Activated naive CD8-positive, alpha-beta T cell treated with anti-CD3 and anti-CD28 coated beads, Interleukin-2, amount 10 ng/mL, durations not matched to agents 7 days and 5 days (primary cell): ENCODE data around the gene TNFRSF1A. TPM values are rescaled to one million over a fixed set of nuclear protein-coding genes. Genes with fewer than 3 reads are reported as not detected.
A peak's percentile ranks its signal among the peaks of the same experiment; 100 is the strongest.
"Not testable (repeated sequence)": the region's sequence is repeated elsewhere in the genome, so short reads cannot be mapped to it uniquely, and the experiment has no call there.

Experiments
- ATAC-seq: fragments of 150-1000 bp; cut with Tn5 transposase; one replicate; pipeline ENCODE4 v1.10.0; 2021; ENCODE audit warnings: low read depth, moderate library complexity
- POLR2A ChIA-PET: fragments of 350-600 bp; sonication (Branson Sonifier 250); formaldehyde crosslinking; loops from one replicate; lab custom pipeline; 2021; ENCODE audit warnings: antibody characterized with exemption; lab: Charles Lee
- DNase-seq: peaks from one replicate; pipeline ENCODE4 v3.0.0; 2021
- H3K27ac Mint-ChIP-seq: one replicate; pipeline ENCODE4 v1.8.0; 2022; ENCODE audit warnings: mild to moderate bottlenecking, mixed read lengths
- H3K27me3 Mint-ChIP-seq: one replicate; pipeline ENCODE4 v1.8.0; 2022; ENCODE audit warnings: mild to moderate bottlenecking, moderate library complexity, mixed read lengths
- H3K36me3 Mint-ChIP-seq: one replicate; pipeline ENCODE4 v1.8.0; 2021; ENCODE audit warnings: mild to moderate bottlenecking, mixed read lengths
- H3K4me1 Mint-ChIP-seq: one replicate; pipeline ENCODE4 v1.8.0; 2021; ENCODE audit warnings: mixed read lengths
- H3K4me3 Mint-ChIP-seq: one replicate; pipeline ENCODE4 v1.8.0; 2022; ENCODE audit warnings: mild to moderate bottlenecking, moderate library complexity, mixed read lengths
- H3K9me3 Mint-ChIP-seq: one replicate; pipeline ENCODE4 v1.8.0; 2021; ENCODE audit warnings: mixed read lengths
- total RNA-seq, 2 experiments: library from RNA; stranded (reverse); gene quantifications; one replicate each; pipeline ENCODE4 v1.2.3, GENCODE V29; 2021

TNFRSF1A gene
- total RNA-seq, 2 experiments from 2014 or later: 82.9 to 87.1 TPM

GRCh38 chr12:6346235-6346832 lies 4.5 kb upstream of the TNFRSF1A start:
- DNase-seq: no peak
- POLR2A ChIA-PET: interaction anchor here (0.7 to 3.6 kb wide), 7 partner anchors 10 to 288 kb away, joined by 3 to 41 read pairs (median 7); no protein-coding TSS in a partner anchor
- Mint-ChIP-seq H3K4me3 (peak overlapping the region; percentile 65), H3K27me3 (no peaks in the 10 kb centered on the region), H3K36me3 (peaks cover under 1% of the 10 kb centered on the region), H3K9me3 (no peaks in the 10 kb centered on the region), H3K4me1 (peaks cover 44% of the 10 kb centered on the region), H3K27ac (peak overlapping the region; percentile 88)
- ATAC-seq: no peak

GRCh38 chr12:6345319-6346091 lies 3.6 kb upstream of the TNFRSF1A start:
- peak overlapping the region; percentile 88 for H3K27ac Mint-ChIP-seq
- no peak for DNase-seq
- H3K4me3 Mint-ChIP-seq: peak overlapping the region; percentile 65
- peak; percentile 42 for ATAC-seq
- H3K27me3 Mint-ChIP-seq: no peaks in the 10 kb centered on the region
- H3K9me3 Mint-ChIP-seq: no peaks in the 10 kb centered on the region
- H3K4me1 Mint-ChIP-seq: peaks cover 44% of the 10 kb centered on the region
- H3K36me3 Mint-ChIP-seq: peaks cover 4% of the 10 kb centered on the region
- POLR2A ChIA-PET: interaction anchor here (0.7 to 3.6 kb wide), 10 partner anchors 9 to 287 kb away, joined by 3 to 41 read pairs (median 4); partner anchors contain the start of gene VAMP1

- POLR2A ChIA-PET: interaction anchor here (0.6 to 3.6 kb wide), 4 partner anchors 9 to 149 kb away, joined by 3 to 41 read pairs (median 3); partner anchors contain the start of gene MRPL51
- H3K36me3 Mint-ChIP-seq, H3K27ac Mint-ChIP-seq, H3K9me3 Mint-ChIP-seq, H3K27me3 Mint-ChIP-seq, ATAC-seq, DNase-seq, H3K4me3 Mint-ChIP-seq: not testable (repeated sequence)
- H3K4me1 Mint-ChIP-seq: peaks cover 44% of the 10 kb centered on the region
Measured at GRCh38 chr12:6344101-6344660, 2.3 kb upstream of the TNFRSF1A start.

GRCh38 chr12:6343518-6343917 lies 1.6 kb upstream of the TNFRSF1A start:
- POLR2A ChIA-PET: interaction anchor here (0.6 to 3.6 kb wide), 5 partner anchors 8 to 150 kb away, joined by 3 to 41 read pairs (median 3); partner anchors contain the start of gene MRPL51
- H3K36me3 Mint-ChIP-seq: peaks cover 4% of the 10 kb centered on the region
- no peaks in the 10 kb centered on the region for H3K9me3 Mint-ChIP-seq
- H3K4me1 Mint-ChIP-seq: peaks cover 44% of the 10 kb centered on the region
- no peak overlapping the region for H3K4me3 Mint-ChIP-seq
- peak overlapping the region; percentile 49 for H3K27ac Mint-ChIP-seq
- H3K27me3 Mint-ChIP-seq: no peaks in the 10 kb centered on the region
- ATAC-seq (no peak), DNase-seq (no peak)

- Mint-ChIP-seq H3K4me3 (no peak overlapping the region), H3K4me1 (peaks cover 41% of the 10 kb centered on the region), H3K27me3 (no peaks in the 10 kb centered on the region), H3K27ac (no peak overlapping the region), H3K9me3 (no peaks in the 10 kb centered on the region), H3K36me3 (peaks cover 4% of the 10 kb centered on the region)
- no peak for ATAC-seq
- no peak for DNase-seq
- POLR2A ChIA-PET: interaction anchor here (0.6 to 10.8 kb wide), 5 partner anchors 8 to 128 kb away, joined by 3 to 122 read pairs (median 4); partner anchors contain the start of gene VAMP1
Measured at GRCh38 chr12:6342140-6342889, 439 bp upstream of the TNFRSF1A start.

- no peaks in the 10 kb centered on the region for H3K27me3 Mint-ChIP-seq
- peaks cover 35% of the 10 kb centered on the region for H3K4me1 Mint-ChIP-seq
- ATAC-seq (no peak), DNase-seq (no peak)
- no peaks in the 10 kb centered on the region for H3K9me3 Mint-ChIP-seq
- H3K27ac Mint-ChIP-seq: no peak overlapping the region
- POLR2A ChIA-PET: interaction anchor here (1.1 to 10.8 kb wide), 4 partner anchors 15 to 130 kb away, joined by 4 to 122 read pairs (median 4); partner anchors contain the start of gene VAMP1
- peaks cover 4% of the 10 kb centered on the region for H3K36me3 Mint-ChIP-seq
- no peak overlapping the region for H3K4me3 Mint-ChIP-seq
Measured at GRCh38 chr12:6340745-6341416, 995 bp downstream of the TNFRSF1A start.

GRCh38 chr12:6340032-6340638 lies 1.7 kb downstream of the TNFRSF1A start:
- no peak for ATAC-seq
- no peak overlapping the region for H3K4me3 Mint-ChIP-seq
- no peak for DNase-seq
- no peaks in the 10 kb centered on the region for H3K9me3 Mint-ChIP-seq
- H3K27ac Mint-ChIP-seq: no peak overlapping the region
- peaks cover 34% of the 10 kb centered on the region for H3K4me1 Mint-ChIP-seq
- H3K36me3 Mint-ChIP-seq: peaks cover 6% of the 10 kb centered on the region
- POLR2A ChIA-PET: interaction anchor here (1.1 to 10.8 kb wide), 5 partner anchors 27 to 194 kb away, joined by 3 to 122 read pairs (median 4); partner anchors contain the start of genes GAPDH and VAMP1
- no peaks in the 10 kb centered on the region for H3K27me3 Mint-ChIP-seq

- Mint-ChIP-seq H3K27ac (no peak overlapping the region), H3K36me3 (peaks cover 6% of the 10 kb centered on the region), H3K4me3 (no peak overlapping the region), H3K9me3 (no peaks in the 10 kb centered on the region), H3K4me1 (peaks cover 42% of the 10 kb centered on the region), H3K27me3 (no peaks in the 10 kb centered on the region)
- ATAC-seq (no peak), DNase-seq (no peak)
- POLR2A ChIA-PET: interaction anchor here (0.7 to 10.8 kb wide), 9 partner anchors 11 to 196 kb away, joined by 3 to 122 read pairs (median 4); partner anchors contain the start of genes GAPDH and TAPBPL
Measured at GRCh38 chr12:6338955-6339354, 2.9 kb downstream of the TNFRSF1A start.

GRCh38 chr12:6338536-6338935 lies 3.3 kb downstream of the TNFRSF1A start:
- not testable (repeated sequence) for H3K9me3 Mint-ChIP-seq, DNase-seq, H3K27ac Mint-ChIP-seq, H3K36me3 Mint-ChIP-seq, ATAC-seq, H3K27me3 Mint-ChIP-seq, H3K4me3 Mint-ChIP-seq
- POLR2A ChIA-PET: interaction anchor here (0.7 to 10.8 kb wide), 8 partner anchors 12 to 196 kb away, joined by 3 to 122 read pairs (median 4); partner anchors contain the start of genes GAPDH and TAPBPL
- peaks cover 44% of the 10 kb centered on the region for H3K4me1 Mint-ChIP-seq

- no peaks in the 10 kb centered on the region for H3K9me3 Mint-ChIP-seq
- ATAC-seq (no peak), DNase-seq (no peak)
- POLR2A ChIA-PET: interaction anchor here (1.2 to 10.8 kb wide), 9 partner anchors 8 to 197 kb away, joined by 3 to 122 read pairs (median 9); partner anchors contain the start of genes GAPDH and TAPBPL
- H3K27me3 Mint-ChIP-seq: no peaks in the 10 kb centered on the region
- H3K36me3 Mint-ChIP-seq: peaks cover 12% of the 10 kb centered on the region
- peaks cover 45% of the 10 kb centered on the region for H3K4me1 Mint-ChIP-seq
- no peak overlapping the region for H3K27ac Mint-ChIP-seq
- H3K4me3 Mint-ChIP-seq: no peak overlapping the region
Measured at GRCh38 chr12:6337958-6338433, 3.9 kb downstream of the TNFRSF1A start.
